Small intestine (tissue), 7 donors: ENCODE results near the gene WNT6. TPM values are rescaled to one million over a fixed set of nuclear protein-coding genes. Genes with fewer than 3 reads are reported as not detected.
A peak's percentile ranks its signal among the peaks of the same experiment; 100 is the strongest.

Experiments
- DNase-seq, 2 donors: peaks; one replicate each; pipeline versions ENCODE4 v3.0.0 to v3.0.0-alpha.2; 2013
- FAIRE-seq: peaks from 2 replicates; lab custom pipeline; 2012; peaks lifted over from hg19 to GRCh38; lab: Jason Lieb, UNC
- H3K27ac ChIP-seq, 3 donors: one replicate each; pipeline ENCODE4 v1.5.1; 2013; ENCODE audit warnings: low read length in 2 of 3, mild to moderate bottlenecking in 2 of 3, control low read depth in 1 of 3, inconsistent platforms in 1 of 3, low read depth in 1 of 3, moderate library complexity in 1 of 3
- H3K27me3 ChIP-seq, 3 donors: one replicate each; pipeline ENCODE4 v1.6.1; 2013; ENCODE audit warnings: low read length in 3 of 3, inconsistent platforms in 1 of 3; ENCODE audit not compliant: control insufficient read depth in 3 of 3, insufficient read depth in 3 of 3
- H3K36me3 ChIP-seq, 3 donors: one replicate each; pipeline ENCODE4 v1.6.1; 2013; ENCODE audit warnings: low read length in 3 of 3, inconsistent platforms in 1 of 3, low read depth in 1 of 3, mild to moderate bottlenecking in 1 of 3, moderate library complexity in 1 of 3; ENCODE audit not compliant: control insufficient read depth in 3 of 3, insufficient read depth in 2 of 3
- H3K4me1 ChIP-seq, 3 donors: one replicate each; pipeline ENCODE4 v1.6.1; 2013; ENCODE audit warnings: low read length in 2 of 3, inconsistent platforms in 1 of 3, low read depth in 1 of 3, mild to moderate bottlenecking in 1 of 3, moderate library complexity in 1 of 3; ENCODE audit not compliant: control insufficient read depth in 3 of 3, insufficient read depth in 2 of 3
- H3K4me3 ChIP-seq, 3 donors: one replicate each; pipeline ENCODE4 v1.5.1; 2013; ENCODE audit warnings: low read length in 3 of 3, control low read depth in 1 of 3, inconsistent platforms in 1 of 3, low read depth in 1 of 3, mild to moderate bottlenecking in 1 of 3, moderate library complexity in 1 of 3
- H3K9me3 ChIP-seq, 2 donors: one replicate each; pipeline ENCODE4 v1.6.1; 2013; ENCODE audit warnings: low read depth in 1 of 2, low read length in 1 of 2; ENCODE audit not compliant: control insufficient read depth in 2 of 2, insufficient read depth in 1 of 2
- WGBS, 3 donors: extraction: QIAGEN DNeasy Blood & Tissue Kit; methylation state at CpG; one replicate each; pipeline ENCODE4 v1.1.7; 2013; 5-methylcytosine and 5-hydroxymethylcytosine counted together
- polyA plus RNA-seq, 4 donors: library from polyadenylated mRNA; stranded (reverse) in 3 of 4; unstranded in 1 of 4; fragments of 200-250 nt in 3 of 4; fragments of 120-200 nt in 1 of 4; gene quantifications; one replicate each; pipeline versions ENCODE4 v1.2.1 to v1.2.3, GENCODE V29; 2013
- donor health status: healthy with polysubstance abuse.
- donor health status: control.
- donor health status: control.
- donor health status: Bipolar disorder and iron deficiency.
- donor health status: healthy.

The WNT6 gene
- polyA plus RNA-seq, 4 donors, result 0.06 to 1.8 TPM; not detected in 2

DNA sequence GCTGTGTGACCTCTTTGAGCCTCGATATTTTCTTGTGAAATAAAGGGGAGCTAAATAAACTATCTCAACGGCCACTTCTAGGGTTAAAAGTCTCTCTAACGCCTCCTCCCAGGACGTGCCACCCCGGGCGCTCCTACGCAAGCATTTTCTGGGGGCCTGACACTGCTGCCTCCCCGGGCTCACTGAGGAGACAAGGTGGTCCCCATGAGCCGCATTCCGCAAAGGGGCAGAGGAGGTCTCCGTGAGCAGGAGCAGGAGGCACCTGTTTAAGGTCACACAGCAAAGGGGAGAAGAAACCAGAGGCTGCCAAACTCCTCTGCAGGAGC is 20.1 kb downstream of the WNT6 start:
- no peak for DNase-seq
- peaks cover 0 to 89% (median 33%) of the 10 kb centered on the region in 3 donors for H3K27me3 ChIP-seq
- peak overlapping the region in 1 of 3 donors; percentile 52 for H3K27ac ChIP-seq
- no peak for FAIRE-seq
- H3K9me3 ChIP-seq, result no peaks in the 10 kb centered on the region
- no peak overlapping the region for H3K4me3 ChIP-seq
- no peaks in the 10 kb centered on the region for H3K36me3 ChIP-seq
- 10 to 12% (median 11%) methylated on average over 11 of the region's 11 CpGs for WGBS, 3 donors
- peaks cover 0 to 17% (median 2%) of the 10 kb centered on the region in 3 donors for H3K4me1 ChIP-seq

DNA sequence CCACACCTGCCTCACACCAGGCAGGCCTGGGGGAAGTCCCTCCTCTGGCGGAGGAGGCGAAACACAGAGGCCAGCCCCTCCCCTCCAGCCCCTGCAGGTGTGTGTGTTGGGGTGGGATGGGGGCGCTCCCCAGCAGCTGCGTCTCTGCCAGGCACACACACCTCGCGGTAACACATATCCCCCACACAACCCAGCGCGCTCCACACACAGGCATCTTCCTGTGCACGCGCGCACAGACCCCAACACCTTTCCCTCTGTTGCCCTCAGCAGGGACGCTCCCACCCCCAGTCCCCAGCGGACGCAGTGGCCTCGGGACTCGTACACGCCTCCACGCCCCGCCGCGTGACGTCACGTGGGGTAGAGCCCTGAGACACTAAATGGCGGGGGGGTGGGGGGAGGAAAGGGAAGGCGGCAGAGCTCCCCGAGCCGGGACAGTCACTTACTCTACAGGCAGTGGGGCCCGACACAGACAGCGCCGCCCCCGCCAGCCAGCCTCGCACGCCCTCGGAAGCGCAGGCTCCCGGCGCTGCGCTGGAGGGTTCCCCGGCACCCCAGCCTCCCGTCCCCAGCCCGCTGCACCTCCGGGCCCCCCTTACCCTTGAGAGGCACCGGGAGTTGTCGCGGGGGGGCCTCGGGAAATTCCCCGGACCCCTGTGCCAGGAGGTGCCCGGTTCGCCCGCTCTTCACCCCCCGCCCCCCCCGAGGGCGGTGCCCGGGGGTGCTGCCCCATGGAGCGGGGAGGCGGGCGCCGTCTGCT is 20.7 kb downstream of the WNT6 start, which contains the start of gene WNT10A:
WNT10A (plus strand) TSS at position 751 of the 757 bp plus-strand sequence. CDS start 144 bp downstream, outside the sequence.
- DNase-seq (peak; percentile 29 to 47), FAIRE-seq (no peak)
- peaks cover 0 to 17% (median 2%) of the 10 kb centered on the region in 3 donors for H3K4me1 ChIP-seq
- H3K27ac ChIP-seq, result peak within 1 kb of the TSS in 1 of 3 donors; percentile 52
- WGBS, 3 donors, result 1% methylated on average over 33 to 58 of the region's 58 CpGs
- H3K4me3 ChIP-seq, result peak within 1 kb of the TSS in 1 of 3 donors; percentile 39
- H3K27me3 ChIP-seq, result peaks cover 0 to 92% (median 31%) of the 10 kb centered on the region in 3 donors
- H3K36me3 ChIP-seq, result no peaks in the 10 kb centered on the region
- H3K9me3 ChIP-seq, result no peaks in the 10 kb centered on the region

DNA sequence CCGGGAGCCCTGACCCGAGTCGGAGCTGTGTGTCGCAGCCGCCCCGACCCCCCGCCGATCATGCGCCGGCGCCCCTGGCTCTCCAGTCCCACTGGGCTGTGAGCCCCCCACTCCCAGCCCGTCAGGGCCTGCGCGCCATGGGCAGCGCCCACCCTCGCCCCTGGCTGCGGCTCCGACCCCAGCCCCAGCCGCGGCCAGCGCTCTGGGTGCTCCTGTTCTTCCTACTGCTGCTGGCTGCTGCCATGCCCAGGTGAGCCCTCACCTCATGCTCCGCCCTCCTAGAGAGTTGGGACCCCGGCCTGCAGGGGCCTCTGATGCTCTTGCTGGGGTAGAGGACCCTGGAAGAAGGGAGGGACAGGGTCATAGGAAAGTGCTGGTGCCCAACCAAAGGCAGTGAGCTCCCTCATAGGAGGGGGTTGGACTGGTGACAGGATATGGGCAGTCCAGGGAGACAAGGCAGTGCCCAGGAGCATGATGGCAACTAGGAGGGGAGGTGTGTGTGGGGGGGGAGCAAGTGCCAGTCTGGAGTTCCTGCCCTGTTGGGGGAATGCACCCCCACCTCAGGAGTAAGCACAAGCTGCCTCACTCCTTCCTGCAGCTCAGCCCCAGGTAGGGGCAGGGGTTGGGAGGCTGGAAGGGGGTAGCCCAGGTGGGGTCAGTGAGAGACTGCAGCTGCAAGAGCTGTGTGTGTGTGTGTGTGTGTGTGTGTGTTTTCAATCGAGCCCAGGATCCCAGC is 21.4 kb downstream of the WNT6 start:
- FAIRE-seq (no peak), DNase-seq (no peak)
- H3K9me3 ChIP-seq, result no peaks in the 10 kb centered on the region
- peak overlapping the region in 1 of 3 donors; percentile 39 for H3K4me3 ChIP-seq
- H3K27ac ChIP-seq, result no peak overlapping the region
- H3K4me1 ChIP-seq, result peaks cover 0 to 17% (median 2%) of the 10 kb centered on the region in 3 donors
- 12 to 31% (median 26%) methylated on average over 8 to 24 of the region's 24 CpGs for WGBS, 3 donors
- no peaks in the 10 kb centered on the region for H3K36me3 ChIP-seq
- peaks cover 0 to 91% (median 31%) of the 10 kb centered on the region in 3 donors for H3K27me3 ChIP-seq

DNA sequence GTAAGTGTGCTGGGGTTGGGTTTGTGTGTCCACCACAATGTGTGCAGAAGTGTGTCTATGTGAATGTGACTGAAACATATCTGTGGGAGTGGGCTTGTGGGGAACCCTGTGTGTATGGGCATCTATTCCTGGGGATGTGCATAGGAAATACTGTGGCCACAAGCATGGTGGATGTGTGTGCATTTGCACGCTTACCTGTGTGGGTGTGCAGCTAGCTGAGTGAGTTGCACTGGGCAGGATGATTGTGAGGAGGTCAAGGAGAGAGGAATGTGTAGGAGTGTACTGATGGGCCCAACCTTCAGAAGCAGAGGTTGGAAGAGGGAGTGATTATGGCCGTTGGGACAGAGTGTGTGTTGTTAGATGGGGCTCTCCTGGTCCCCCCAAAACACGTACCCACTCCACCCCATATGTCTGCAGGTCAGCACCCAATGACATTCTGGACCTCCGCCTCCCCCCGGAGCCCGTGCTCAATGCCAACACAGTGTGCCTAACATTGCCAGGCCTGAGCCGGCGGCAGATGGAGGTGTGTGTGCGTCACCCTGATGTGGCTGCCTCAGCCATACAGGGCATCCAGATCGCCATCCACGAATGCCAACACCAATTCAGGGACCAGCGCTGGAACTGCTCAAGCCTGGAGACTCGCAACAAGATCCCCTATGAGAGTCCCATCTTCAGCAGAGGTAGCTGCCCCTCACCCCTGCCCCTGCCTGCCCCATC is 22.3 kb downstream of the WNT6 start:
- Histone ChIP-seq H3K36me3 (no peaks in the 10 kb centered on the region), H3K4me1 (peaks cover 0 to 17% (median 2%) of the 10 kb centered on the region in 3 donors), H3K27me3 (peaks cover 0 to 92% (median 29%) of the 10 kb centered on the region in 3 donors), H3K27ac (no peak overlapping the region), H3K4me3 (no peak overlapping the region), H3K9me3 (no peaks in the 10 kb centered on the region)
- no peak for DNase-seq
- no peak for FAIRE-seq
- WGBS, 3 donors, result 78 to 88% (median 82%) methylated on average over 13 of the region's 13 CpGs

DNA sequence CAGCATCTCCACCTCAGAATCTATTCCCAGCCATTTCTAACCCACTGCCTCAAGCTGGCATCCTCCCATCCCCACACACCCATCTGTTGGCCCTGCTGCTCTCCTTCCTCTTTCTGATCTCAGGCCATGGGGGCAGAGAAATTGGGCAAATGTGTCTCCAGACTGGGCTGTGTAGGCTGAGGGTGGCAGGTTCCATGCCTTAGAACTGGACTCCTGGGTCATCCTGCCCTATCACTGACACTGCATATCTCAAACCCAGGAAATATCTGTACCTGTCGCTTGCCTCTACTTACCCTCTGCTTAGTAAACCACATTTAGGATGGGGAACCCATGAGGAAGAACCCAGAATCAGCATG is 22.8 kb downstream of the WNT6 start:
- H3K27ac ChIP-seq, result no peak overlapping the region

DNA sequence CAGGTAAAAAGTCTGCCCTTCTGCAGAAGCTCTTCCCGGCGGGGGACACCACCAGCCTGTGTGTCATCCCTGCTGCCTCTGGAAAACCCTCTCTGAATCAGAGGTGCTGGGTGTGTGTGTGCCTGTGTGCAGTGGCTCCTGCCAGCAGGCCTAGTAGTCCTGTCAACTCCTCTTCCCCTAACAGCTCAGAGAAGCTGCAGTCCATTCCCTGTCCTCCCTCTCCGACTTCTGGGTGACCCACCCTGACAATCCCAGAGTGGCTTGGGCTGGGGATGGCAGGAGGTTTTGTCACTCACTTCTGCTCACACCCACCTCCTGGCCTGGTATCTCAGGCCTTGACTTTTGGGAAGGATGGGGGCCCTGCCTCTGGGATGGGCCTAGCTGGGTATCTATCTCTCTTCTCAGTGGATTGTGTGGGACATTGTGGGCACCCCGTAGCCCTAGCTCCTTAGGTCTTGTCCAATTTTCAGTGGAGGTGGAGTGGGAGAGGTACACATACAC is 23.3 kb downstream of the WNT6 start:
- Histone ChIP-seq H3K27me3 (peaks cover 0 to 90% (median 25%) of the 10 kb centered on the region in 3 donors), H3K9me3 (no peaks in the 10 kb centered on the region), H3K4me3 (no peak overlapping the region), H3K36me3 (no peaks in the 10 kb centered on the region), H3K4me1 (peaks cover 0 to 17% (median 2%) of the 10 kb centered on the region in 3 donors), H3K27ac (no peak overlapping the region)
- DNase-seq (no peak), FAIRE-seq (no peak)
- WGBS, 3 donors, result 62 to 69% (median 67%) methylated on average over 4 of the region's 4 CpGs

More for the DNA sequence above, 22.8 kb downstream of the WNT6 start:
- Histone ChIP-seq H3K36me3 (no peaks in the 10 kb centered on the region), H3K4me1 (peaks cover 0 to 17% (median 2%) of the 10 kb centered on the region in 3 donors), H3K9me3 (no peaks in the 10 kb centered on the region), H3K4me3 (no peak overlapping the region), H3K27me3 (peaks cover 0 to 92% (median 26%) of the 10 kb centered on the region in 3 donors)
- 81 to 100% (median 94%) methylated on average over 1 of the region's 1 CpG for WGBS, 3 donors
- FAIRE-seq (no peak), DNase-seq (no peak)

DNA sequence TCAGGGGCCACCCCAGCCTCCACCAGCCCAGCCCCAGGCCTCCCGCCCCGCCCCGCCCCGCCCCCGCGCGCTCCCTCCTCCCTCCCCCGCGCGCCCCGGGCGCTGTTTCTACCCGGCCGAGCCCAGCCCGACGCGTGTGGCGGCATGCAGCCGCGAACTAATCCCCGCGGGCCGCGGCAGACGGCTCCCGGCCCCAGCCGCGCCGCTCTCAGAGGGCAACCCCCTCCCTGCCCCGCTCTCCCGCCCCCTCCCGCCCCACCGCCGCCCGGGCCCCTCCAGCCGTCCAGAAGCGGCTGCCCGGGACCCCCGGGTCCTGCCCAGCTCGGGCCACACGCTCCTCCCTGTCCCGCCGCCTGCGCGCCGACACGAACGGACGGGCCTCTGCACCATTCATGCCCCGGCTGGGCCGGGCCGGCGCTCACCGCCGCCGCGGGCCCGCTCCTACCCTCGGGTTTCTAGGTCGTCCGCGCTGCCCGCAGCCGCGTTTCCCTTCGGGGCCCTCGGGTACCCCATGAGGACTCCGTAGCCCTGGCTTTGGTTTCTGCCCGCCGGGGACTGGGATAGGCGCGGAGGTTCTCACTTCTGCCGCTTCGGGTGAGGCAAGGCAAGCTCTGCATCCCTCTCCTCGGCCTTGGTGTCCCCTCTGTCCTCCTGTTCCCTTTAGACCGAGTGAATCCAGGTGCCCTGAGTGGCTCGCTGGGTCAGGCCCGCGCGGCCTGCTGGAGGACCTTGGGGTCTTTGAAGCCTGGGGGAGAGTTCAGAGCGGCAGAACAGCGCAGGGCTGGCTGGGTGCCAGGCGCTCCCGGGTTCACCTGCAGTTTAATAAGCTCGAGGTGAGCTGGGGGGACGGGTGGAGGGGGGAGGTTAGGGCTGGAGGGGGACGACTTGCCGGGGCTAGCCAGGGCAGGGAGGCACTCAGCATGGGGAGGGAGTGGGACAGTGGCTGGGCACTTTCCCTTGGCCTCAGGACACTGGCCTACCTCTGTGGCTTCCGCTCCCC is 24.2 kb downstream of the WNT6 start:
- Histone ChIP-seq H3K36me3 (no peaks in the 10 kb centered on the region), H3K4me3 (peak overlapping the region in 1 of 3 donors; percentile 43), H3K27ac (peak overlapping the region in 1 of 3 donors; percentile 36), H3K4me1 (peaks cover 0 to 17% (median 2%) of the 10 kb centered on the region in 3 donors), H3K27me3 (peaks cover 0 to 88% (median 19%) of the 10 kb centered on the region in 3 donors), H3K9me3 (no peaks in the 10 kb centered on the region)
- FAIRE-seq (no peak), DNase-seq (peak; percentile 23 to 52)
- WGBS, 3 donors, result 5 to 10% (median 7%) methylated on average over 56 to 89 of the region's 89 CpGs
